Gastrocnemius medialis (tissue), 4 donors: ENCODE results near the gene MED28.

Experiments used
- CTCF ChIP-seq, 5 experiments: fragments of 450-650 bp in 3 of 5; fragments of 200-600 bp in 2 of 5; sonication (generic) in 2 of 5; IDR thresholded peaks in 4 of 5; conservative IDR thresholded peaks in 1 of 5; 1 replicate in 4 of 5; 2 replicates in 1 of 5; pipeline ENCODE4 v1.5.1; 2016 to 2019; ENCODE audit warnings: antibody characterized with exemption in 5 of 5, mild to moderate bottlenecking in 3 of 5, moderate library complexity in 3 of 5
- POLR2A ChIP-seq, 2 donors: fragments of 450-650 bp; IDR thresholded peaks; one replicate each; pipeline ENCODE4 v1.6.1; 2017; ENCODE audit warnings: antibody characterized with exemption in 2 of 2, mild to moderate bottlenecking in 2 of 2, moderate library complexity in 2 of 2

GRCh38 chr4:17614416-17615299 is at the start of gene MED28:
- TF ChIP-seq CTCF (IDR thresholded peaks at IDR 0.05 in 4 of 5, conservative IDR thresholded peaks at IDR 0.05 in 1 of 5) (peak in 3 of 5 experiments; percentile 23 to 51 (median 24)), POLR2A (IDR thresholded peaks at IDR 0.05) (peak; percentile 96 to 97)
